KMS-11 (cell line): ENCODE measurements around the gene EPHB2.

Experiments used
- H2AFZ ChIP-seq: fragments of 200-600 bp; sonication (generic); 2 replicates; pipeline ENCODE4 v1.6.1; 2016; ENCODE audit warnings: antibody characterized with exemption, mixed run types, low read depth
- H3K27ac ChIP-seq: fragments of 200-600 bp; sonication (generic); 2 replicates; pipeline ENCODE4 v1.6.1; 2016; ENCODE audit warnings: mild to moderate bottlenecking, mixed run types
- H3K27me3 ChIP-seq: fragments of 200-600 bp; sonication (generic); 2 replicates; pipeline ENCODE4 v1.6.1; 2017; ENCODE audit warnings: mild to moderate bottlenecking, low read depth, mixed run types, moderate library complexity; ENCODE audit not compliant: insufficient read depth
- H3K36me3 ChIP-seq: fragments of 200-600 bp; sonication (generic); 2 replicates; pipeline ENCODE4 v1.6.1; 2017; ENCODE audit warnings: mild to moderate bottlenecking, mixed run types; ENCODE audit not compliant: insufficient read depth
- H3K4me1 ChIP-seq: fragments of 200-600 bp; sonication (generic); 2 replicates; pipeline ENCODE4 v1.6.1; 2016; ENCODE audit warnings: mild to moderate bottlenecking, low read depth, mixed run types; ENCODE audit not compliant: poor library complexity, severe bottlenecking
- H3K4me2 ChIP-seq: fragments of 200-600 bp; sonication (generic); 2 replicates; pipeline ENCODE4 v1.7.0; 2016; ENCODE audit warnings: mild to moderate bottlenecking, mixed run types
- H3K4me3 ChIP-seq: fragments of 200-600 bp; sonication (generic); IDR thresholded peaks from 2 replicates; pipeline ENCODE4 v1.6.1; 2017; ENCODE audit warnings: low read depth, low read length, mixed read lengths; ENCODE audit not compliant: insufficient read depth
- H3K79me2 ChIP-seq: fragments of 200-600 bp; sonication (generic); 2 replicates; pipeline ENCODE4 v1.6.1; 2016; ENCODE audit warnings: low read depth, mixed run types; ENCODE audit not compliant: insufficient read depth
- H3K9ac ChIP-seq: fragments of 200-600 bp; sonication (generic); 2 replicates; pipeline ENCODE4 v1.6.1; 2016; ENCODE audit warnings: mild to moderate bottlenecking, mixed run types
- H4K20me1 ChIP-seq: fragments of 200-600 bp; sonication (generic); 2 replicates; pipeline ENCODE4 v1.6.1; 2016; ENCODE audit warnings: mild to moderate bottlenecking, mixed run types; ENCODE audit not compliant: insufficient read depth
- CTCF ChIP-seq: fragments of 200-600 bp; sonication (generic); conservative IDR thresholded peaks from 2 replicates; pipeline ENCODE4 v1.6.1; 2017; ENCODE audit warnings: low read depth, mild to moderate bottlenecking, antibody characterized with exemption, low read length, moderate library complexity, mixed read lengths

The EPHB2 gene

GRCh38 chr1:22761101-22761500 is 50.5 kb downstream of the EPHB2 start:
- Histone ChIP-seq H3K27me3 (peaks cover 44% of the 10 kb centered on the region; the same call in 1 of the 2 replicates), H3K79me2 (no peaks in the 10 kb centered on the region), H3K9ac (no peak overlapping the region), H3K27ac (no peak overlapping the region), H3K4me3 (no peak overlapping the region), H3K4me2 (no peak overlapping the region), H3K4me1 (no peaks in the 10 kb centered on the region), H3K36me3 (no peaks in the 10 kb centered on the region), H2AFZ (no peak overlapping the region), H4K20me1 (no peaks in the 10 kb centered on the region)
- no peak for TF ChIP-seq CTCF

- H2AFZ ChIP-seq = no peak overlapping the region
- H3K36me3 ChIP-seq = no peaks in the 10 kb centered on the region
- no peak for TF ChIP-seq CTCF
- no peak overlapping the region for H3K4me2 ChIP-seq
- H3K27me3 ChIP-seq = peaks cover 42% of the 10 kb centered on the region; the same call in 1 of the 2 replicates
- H3K79me2 ChIP-seq = no peaks in the 10 kb centered on the region
- no peaks in the 10 kb centered on the region for H3K4me1 ChIP-seq
- H3K4me3 ChIP-seq = no peak overlapping the region
- no peak overlapping the region for H3K27ac ChIP-seq
- H3K9ac ChIP-seq = no peak overlapping the region
- H4K20me1 ChIP-seq = no peaks in the 10 kb centered on the region
Observed at GRCh38 chr1:22761821-22762220, 51.2 kb downstream of the EPHB2 start.

GRCh38 chr1:22763487-22764200 is 53.0 kb downstream of the EPHB2 start:
- peaks cover 51% of the 10 kb centered on the region; the same call in 1 of the 2 replicates for H3K27me3 ChIP-seq
- no peaks in the 10 kb centered on the region for H3K79me2 ChIP-seq
- H4K20me1 ChIP-seq = no peaks in the 10 kb centered on the region
- no peaks in the 10 kb centered on the region for H3K4me1 ChIP-seq
- H3K9ac ChIP-seq = no peak overlapping the region
- no peak overlapping the region for H3K4me3 ChIP-seq
- no peak for TF ChIP-seq CTCF
- H3K4me2 ChIP-seq = no peak overlapping the region
- H2AFZ ChIP-seq = no peak overlapping the region
- no peaks in the 10 kb centered on the region for H3K36me3 ChIP-seq
- no peak overlapping the region for H3K27ac ChIP-seq

GRCh38 chr1:22767852-22768251 is 57.2 kb downstream of the EPHB2 start:
- Histone ChIP-seq H3K9ac (no peak overlapping the region), H3K4me2 (no peak overlapping the region), H4K20me1 (no peaks in the 10 kb centered on the region), H3K79me2 (no peaks in the 10 kb centered on the region), H3K4me1 (no peaks in the 10 kb centered on the region), H3K36me3 (no peaks in the 10 kb centered on the region), H3K27me3 (peaks cover 71% of the 10 kb centered on the region), H2AFZ (no peak overlapping the region), H3K4me3 (no peak overlapping the region), H3K27ac (no peak overlapping the region)
- no peak for TF ChIP-seq CTCF
